ENCODE data around the gene MMUT. TPM values are rescaled to one million over a fixed set of nuclear protein-coding genes. Genes with fewer than 3 reads are reported as not detected.
"Not testable (repeated sequence)": the region's sequence is repeated elsewhere in the genome, so short reads cannot be mapped to it uniquely, and the experiment has no call there.

The MMUT gene
- total RNA-seq, 1 experiment from 2014 or later = 12.1 TPM

GRCh38 chr6:49423817-49424216, 39.2 kb downstream of the MMUT start:
- DNase-seq (ENCODE audit: low read depth) = no peak

GRCh38 chr6:49416195-49416594, 46.9 kb downstream of the MMUT start:
- DNase-seq (ENCODE audit: low read depth) = no peak

GRCh38 chr6:49415358-49415757, 47.7 kb downstream of the MMUT start:
- DNase-seq (ENCODE audit: low read depth) = no peak

GRCh38 chr6:49410564-49410963, 52.5 kb downstream of the MMUT start:
- DNase-seq (ENCODE audit: low read depth) = no peak

GRCh38 chr6:49409951-49410542, 53.0 kb downstream of the MMUT start:
- DNase-seq (ENCODE audit: low read depth) = peak; percentile 58

- DNase-seq (ENCODE audit: low read depth) = no peak
These were observed 56.6 kb downstream of the MMUT start for GRCh38 chr6:49406250-49406970.

GRCh38 chr6:49401063-49401462, 62.0 kb downstream of the MMUT start:
- no peak for DNase-seq (ENCODE audit: low read depth)

- not testable (repeated sequence) for DNase-seq (ENCODE audit: low read depth)
These were observed 76.2 kb downstream of the MMUT start for GRCh38 chr6:49386667-49387508.

- DNase-seq (ENCODE audit: low read depth) = no peak
These were observed 78.1 kb downstream of the MMUT start for GRCh38 chr6:49384904-49385303.

Other genes with a start within 250 kb of the MMUT start
- gene CENPQ, start 117 bp upstream of the MMUT start, total RNA-seq (2014; rRNA removed; shearing (Covaris generic)) = 21.5 and 35.2 TPM in 2 replicates
- not detected in 2 replicates for gene GLYATL3, start 36.7 kb upstream of the MMUT start, total RNA-seq (2014; rRNA removed; shearing (Covaris generic))
- gene C6orf141, start 87.4 kb upstream of the MMUT start, total RNA-seq (2014; rRNA removed; shearing (Covaris generic)) = 7.3 and 13.2 TPM in 2 replicates
- not detected in 2 replicates for gene RHAG, start 173.6 kb upstream of the MMUT start, total RNA-seq (2014; rRNA removed; shearing (Covaris generic))